ENCODE measurements around the gene TMEM115.
A peak's percentile ranks its signal among the peaks of the same experiment; 100 is the strongest.

The TMEM115 gene

DNA sequence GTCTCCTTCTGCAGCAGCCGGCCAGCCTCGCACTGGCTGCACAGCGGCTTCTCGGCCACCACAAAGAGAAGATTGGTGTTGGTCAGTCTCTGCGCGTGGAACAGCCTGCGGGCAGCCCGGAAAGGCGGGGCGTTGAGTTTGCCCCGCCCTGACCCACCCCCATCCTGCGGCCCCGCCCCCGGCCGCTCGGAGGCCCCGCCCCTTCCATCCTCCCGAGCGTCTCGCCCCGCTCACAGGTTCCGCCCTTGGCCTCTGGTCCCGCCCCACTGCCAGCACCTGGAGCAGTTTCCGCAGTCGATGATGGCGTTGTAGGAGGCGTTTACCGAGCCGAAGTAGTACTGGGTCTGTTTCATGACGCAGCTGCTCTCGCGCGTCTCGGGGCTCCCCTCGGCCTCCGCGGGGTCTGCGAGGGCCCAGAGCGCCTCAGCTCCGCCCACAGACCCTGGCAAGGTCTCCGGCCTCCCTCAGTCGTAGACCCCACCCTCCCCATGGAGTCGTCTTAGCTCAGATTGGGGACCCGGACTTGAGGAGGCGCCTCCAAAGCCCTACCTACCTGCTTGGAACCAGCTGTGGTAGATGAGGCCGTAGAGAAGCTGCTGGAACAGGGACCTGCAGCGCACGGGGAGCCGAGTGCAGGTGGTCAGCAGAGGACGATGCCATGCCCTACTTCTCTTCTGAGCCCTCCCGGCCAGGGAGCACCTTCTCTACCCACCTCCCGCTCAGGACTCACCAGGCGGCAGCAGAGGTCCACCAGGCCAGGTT is 5.9 kb upstream of the TMEM115 start:
- no CpG with 5 or more reads among the region's 53 CpGs for WGBS (ENCODE audit: extremely low coverage, insufficient coverage, insufficient read length)
- Histone ChIP-seq H2BK12ac (ENCODE audit: low read length) (no peak overlapping the region), H3K9ac (ENCODE audit: low read length) (peak overlapping the region; percentile 47), H3K27me3 (ENCODE audit: insufficient read depth, low read length) (no peaks in the 10 kb centered on the region), H3K23ac (ENCODE audit: low read length) (no peak overlapping the region), H3K4ac (ENCODE audit: low read depth, low read length) (no peak overlapping the region), H2BK5ac (ENCODE audit: low read depth, low read length, poor library complexity) (no peak overlapping the region), H3K79me1 (ENCODE audit: low read length) (peaks cover 2% of the 10 kb centered on the region), H3K36me3 (ENCODE audit: control insufficient read depth in 1 of 2, insufficient read depth in 2 of 2, low read length in 2 of 2) (no peaks in the 10 kb centered on the region), H3K27ac (ENCODE audit: low read depth, low read length) (no peak overlapping the region), H2AFZ (ENCODE audit: insufficient read depth, low read length, poor library complexity) (peak overlapping the region; percentile 88), H4K91ac (ENCODE audit: low read depth, low read length) (peak overlapping the region; percentile 15), H3K14ac (ENCODE audit: low read length) (peak overlapping the region; percentile 47), H3K4me1 (ENCODE audit: control insufficient read depth in 1 of 2, insufficient read depth in 2 of 2, low read length in 2 of 2) (peaks cover 10 to 13% of the 10 kb centered on the region in 2 experiments), H2BK120ac (ENCODE audit: insufficient read depth, low read length, poor library complexity) (peak overlapping the region; percentile 21), H3K9me3 (ENCODE audit: insufficient read depth, low read depth, low read length) (no peaks in the 10 kb centered on the region), H3K4me3 (ENCODE audit: low read depth, low read length) (peak overlapping the region; percentile 65), H3K79me2 (ENCODE audit: control insufficient read depth, insufficient read depth, low read length, poor library complexity) (peaks cover 1% of the 10 kb centered on the region), H4K8ac (ENCODE audit: low read depth, low read length) (peak overlapping the region; percentile 39), H4K12ac (ENCODE audit: low read depth, low read length) (no peak overlapping the region), H2AK5ac (ENCODE audit: low read length) (no peak overlapping the region), H3K18ac (ENCODE audit: low read length) (peak overlapping the region; percentile 31), H3K4me2 (ENCODE audit: low read length) (peak overlapping the region; percentile 88)
- peak; percentile 86 to 92 for DNase-seq

DNA sequence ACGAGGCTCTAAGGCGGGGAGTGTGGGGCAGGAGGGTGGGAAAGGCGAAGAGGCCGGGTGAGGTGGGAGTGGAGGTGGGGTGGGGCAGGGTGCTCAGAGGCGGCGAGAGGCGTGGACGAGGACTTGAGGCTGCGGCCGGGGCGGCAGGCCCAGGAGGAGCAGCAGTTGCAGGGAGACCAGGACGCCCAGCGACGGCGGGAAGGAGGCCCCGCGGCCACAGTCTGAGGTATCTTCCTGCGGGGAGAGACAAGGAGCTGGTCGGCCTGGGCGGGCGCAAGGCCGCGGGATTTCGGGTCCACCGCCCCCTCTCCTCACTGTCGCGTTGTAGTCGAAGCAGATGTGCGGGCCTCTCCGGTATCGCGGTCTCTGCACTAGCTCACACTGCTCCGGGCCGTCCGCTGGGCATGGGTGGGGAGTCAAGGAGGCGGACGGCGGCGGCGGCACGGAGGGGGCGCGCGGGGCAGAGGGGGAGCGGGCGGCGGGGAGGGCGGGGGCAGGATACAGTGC is 5.3 kb upstream of the TMEM115 start:
- H3K9ac ChIP-seq (ENCODE audit: low read length): no peak overlapping the region
- no CpG with 5 or more reads among the region's 48 CpGs for WGBS (ENCODE audit: extremely low coverage, insufficient coverage, insufficient read length)
- no peak overlapping the region for H2BK5ac ChIP-seq (ENCODE audit: low read depth, low read length, poor library complexity)
- H4K8ac ChIP-seq (ENCODE audit: low read depth, low read length): peak overlapping the region; percentile 71
- H3K79me2 ChIP-seq (ENCODE audit: control insufficient read depth, insufficient read depth, low read length, poor library complexity): peaks cover 1% of the 10 kb centered on the region
- H2BK120ac ChIP-seq (ENCODE audit: insufficient read depth, low read length, poor library complexity): no peak overlapping the region
- peak overlapping the region; percentile 6 for H4K12ac ChIP-seq (ENCODE audit: low read depth, low read length)
- H3K36me3 ChIP-seq (ENCODE audit: control insufficient read depth in 1 of 2, insufficient read depth in 2 of 2, low read length in 2 of 2): no peaks in the 10 kb centered on the region
- no peak overlapping the region for H3K23ac ChIP-seq (ENCODE audit: low read length)
- no peak overlapping the region for H3K27ac ChIP-seq (ENCODE audit: low read depth, low read length)
- no peak overlapping the region for H3K4ac ChIP-seq (ENCODE audit: low read depth, low read length)
- peak overlapping the region; percentile 88 for H3K4me2 ChIP-seq (ENCODE audit: low read length)
- peak overlapping the region; percentile 62 for H2AFZ ChIP-seq (ENCODE audit: insufficient read depth, low read length, poor library complexity)
- peaks cover 2% of the 10 kb centered on the region for H3K79me1 ChIP-seq (ENCODE audit: low read length)
- no peaks in the 10 kb centered on the region for H3K9me3 ChIP-seq (ENCODE audit: insufficient read depth, low read depth, low read length)
- no peak overlapping the region for H3K18ac ChIP-seq (ENCODE audit: low read length)
- no peak overlapping the region for H2BK12ac ChIP-seq (ENCODE audit: low read length)
- H4K91ac ChIP-seq (ENCODE audit: low read depth, low read length): peak overlapping the region; percentile 3
- no peak overlapping the region for H3K14ac ChIP-seq (ENCODE audit: low read length)
- H3K4me3 ChIP-seq (ENCODE audit: low read depth, low read length): peak overlapping the region; percentile 65
- H3K4me1 ChIP-seq (ENCODE audit: control insufficient read depth in 1 of 2, insufficient read depth in 2 of 2, low read length in 2 of 2): peaks cover 10 to 13% of the 10 kb centered on the region in 2 experiments
- no peak overlapping the region for H2AK5ac ChIP-seq (ENCODE audit: low read length)
- DNase-seq: peak in 1 of 2 donors; percentile 29
- no peaks in the 10 kb centered on the region for H3K27me3 ChIP-seq (ENCODE audit: insufficient read depth, low read length)

DNA sequence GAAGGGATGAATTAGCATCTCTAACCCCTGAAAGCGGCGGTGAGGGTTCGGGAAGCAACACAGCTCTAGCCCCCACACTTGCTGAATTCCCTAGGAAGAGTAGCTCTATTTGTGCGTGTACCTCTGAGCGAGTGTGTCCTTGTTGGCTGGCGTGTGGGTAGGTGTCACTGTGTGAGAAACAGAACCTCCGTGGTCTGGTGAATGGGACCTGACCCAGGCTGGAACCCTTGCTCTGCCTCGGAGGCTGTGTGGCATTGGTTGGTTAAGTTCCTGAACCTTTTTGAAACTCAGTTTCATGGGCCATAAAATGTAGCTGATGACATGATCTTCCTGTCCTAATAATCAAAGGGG is 414 bp upstream of the TMEM115 start:
- Histone ChIP-seq H2AFZ (ENCODE audit: insufficient read depth, low read length, poor library complexity) (peak overlapping the region; percentile 19), H4K12ac (ENCODE audit: low read depth, low read length) (no peak overlapping the region), H2AK5ac (ENCODE audit: low read length) (no peak overlapping the region), H3K23ac (ENCODE audit: low read length) (no peak overlapping the region), H2BK120ac (ENCODE audit: insufficient read depth, low read length, poor library complexity) (no peak overlapping the region), H4K8ac (ENCODE audit: low read depth, low read length) (peak overlapping the region; percentile 51), H3K4me3 (ENCODE audit: low read depth, low read length) (peak overlapping the region; percentile 16), H3K36me3 (ENCODE audit: control insufficient read depth in 1 of 2, insufficient read depth in 2 of 2, low read length in 2 of 2) (peaks cover 21 to 28% of the 10 kb centered on the region in 2 experiments), H3K4ac (ENCODE audit: low read depth, low read length) (no peak overlapping the region), H3K9me3 (ENCODE audit: insufficient read depth, low read depth, low read length) (no peaks in the 10 kb centered on the region), H2BK5ac (ENCODE audit: low read depth, low read length, poor library complexity) (no peak overlapping the region), H3K79me1 (ENCODE audit: low read length) (peaks cover 5% of the 10 kb centered on the region), H3K14ac (ENCODE audit: low read length) (no peak overlapping the region), H3K4me1 (ENCODE audit: control insufficient read depth in 1 of 2, insufficient read depth in 2 of 2, low read length in 2 of 2) (peaks cover 25 to 37% of the 10 kb centered on the region in 2 experiments), H3K27ac (ENCODE audit: low read depth, low read length) (no peak overlapping the region), H4K91ac (ENCODE audit: low read depth, low read length) (no peak overlapping the region), H3K18ac (ENCODE audit: low read length) (no peak overlapping the region), H2BK12ac (ENCODE audit: low read length) (no peak overlapping the region), H3K9ac (ENCODE audit: low read length) (no peak overlapping the region), H3K4me2 (ENCODE audit: low read length) (peak overlapping the region; percentile 59), H3K79me2 (ENCODE audit: control insufficient read depth, insufficient read depth, low read length, poor library complexity) (peaks cover 16% of the 10 kb centered on the region), H3K27me3 (ENCODE audit: insufficient read depth, low read length) (no peaks in the 10 kb centered on the region)
- WGBS (ENCODE audit: extremely low coverage, insufficient coverage, insufficient read length): no CpG with 5 or more reads among the region's 8 CpGs
- DNase-seq: no peak

DNA sequence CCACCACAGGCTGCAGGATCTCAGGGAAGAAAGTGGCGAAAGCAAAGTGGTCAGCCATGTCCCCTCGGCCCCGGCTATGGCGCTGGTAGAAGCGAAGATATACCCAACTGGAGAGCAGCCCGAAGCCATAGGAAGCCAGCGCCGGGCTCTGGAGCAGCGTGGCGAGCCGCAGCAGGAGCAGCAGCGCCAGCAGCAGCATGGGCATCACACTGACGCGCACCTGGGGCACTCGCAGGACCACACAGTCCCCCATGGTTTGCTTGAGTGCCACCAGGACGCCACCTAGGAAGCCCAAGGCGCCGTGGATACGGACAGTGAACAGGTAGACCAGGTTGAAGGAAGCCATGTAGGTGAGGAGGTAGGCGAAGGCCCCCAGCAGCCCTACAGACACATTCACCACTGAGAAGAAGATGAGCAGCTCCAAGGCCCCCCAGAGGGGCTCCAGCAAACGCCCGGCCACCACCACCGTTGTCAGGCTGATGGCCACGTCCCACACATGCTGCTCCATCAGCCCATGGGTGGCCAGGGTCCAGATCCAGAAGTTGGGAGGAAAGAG is 888 bp downstream of the TMEM115 start:
- no peak overlapping the region for H2AFZ ChIP-seq (ENCODE audit: insufficient read depth, low read length, poor library complexity)
- H2AK5ac ChIP-seq (ENCODE audit: low read length): peak overlapping the region; percentile 85
- peak overlapping the region; percentile 12 for H4K12ac ChIP-seq (ENCODE audit: low read depth, low read length)
- H3K14ac ChIP-seq (ENCODE audit: low read length): peak overlapping the region; percentile 95
- H3K4me2 ChIP-seq (ENCODE audit: low read length): peak overlapping the region; percentile 88
- H4K91ac ChIP-seq (ENCODE audit: low read depth, low read length): no peak overlapping the region
- peaks cover 33 to 41% of the 10 kb centered on the region in 2 experiments for H3K36me3 ChIP-seq (ENCODE audit: control insufficient read depth in 1 of 2, insufficient read depth in 2 of 2, low read length in 2 of 2)
- H3K4ac ChIP-seq (ENCODE audit: low read depth, low read length): peak overlapping the region; percentile 73
- peaks cover 4% of the 10 kb centered on the region for H3K79me1 ChIP-seq (ENCODE audit: low read length)
- peak overlapping the region; percentile 94 for H3K4me3 ChIP-seq (ENCODE audit: low read depth, low read length)
- H3K4me1 ChIP-seq (ENCODE audit: control insufficient read depth in 1 of 2, insufficient read depth in 2 of 2, low read length in 2 of 2): peaks cover 18 to 33% of the 10 kb centered on the region in 2 experiments
- no peak overlapping the region for H3K27ac ChIP-seq (ENCODE audit: low read depth, low read length)
- peak overlapping the region; percentile 98 for H4K8ac ChIP-seq (ENCODE audit: low read depth, low read length)
- H2BK12ac ChIP-seq (ENCODE audit: low read length): no peak overlapping the region
- DNase-seq: no peak
- no peak overlapping the region for H3K23ac ChIP-seq (ENCODE audit: low read length)
- no peak overlapping the region for H2BK120ac ChIP-seq (ENCODE audit: insufficient read depth, low read length, poor library complexity)
- no peak overlapping the region for H2BK5ac ChIP-seq (ENCODE audit: low read depth, low read length, poor library complexity)
- no peaks in the 10 kb centered on the region for H3K27me3 ChIP-seq (ENCODE audit: insufficient read depth, low read length)
- H3K18ac ChIP-seq (ENCODE audit: low read length): no peak overlapping the region
- peak overlapping the region; percentile 92 for H3K9ac ChIP-seq (ENCODE audit: low read length)
- H3K79me2 ChIP-seq (ENCODE audit: control insufficient read depth, insufficient read depth, low read length, poor library complexity): peaks cover 15% of the 10 kb centered on the region
- WGBS (ENCODE audit: extremely low coverage, insufficient coverage, insufficient read length): no CpG with 5 or more reads among the region's 24 CpGs
- H3K9me3 ChIP-seq (ENCODE audit: insufficient read depth, low read depth, low read length): no peaks in the 10 kb centered on the region

Data from trophoblast cell (in vitro differentiated cells and primary cell).